IMR-90 (cell line): Measurements from ENCODE around the gene ZNF85. TPM values are rescaled to one million over a fixed set of nuclear protein-coding genes. Genes with fewer than 3 reads are reported as not detected.

ENCODE experiments used
- ATAC-seq: fragments of 200-7000 bp; cut with Tn5 transposase; 2 replicates; pipeline ENCODE4 v1.9.1; 2020; ENCODE audit warnings: low read depth, mild to moderate bottlenecking, moderate library complexity
- BruUV-seq: library from RNA; stranded (reverse); fragments of 400-500 nt; replicated peaks from 2 replicates; lab custom pipeline; 2021; lab: Mats Ljungman, UMichigan
- CTCF ChIA-PET: fragments of 300-600 bp; formaldehyde crosslinking; extraction: SDS; loops from one replicate; lab custom pipeline; 2021; ENCODE audit warnings: antibody characterized with exemption; lab: Yijun Ruan, JAX
- POLR2A ChIA-PET: fragments of 300-600 bp; sonication (Branson Sonifier 250); formaldehyde crosslinking; loops from one replicate; lab custom pipeline; 2022; ENCODE audit warnings: antibody characterized with exemption; ENCODE audit not compliant: unreplicated experiment; lab: Charles Lee
- DNase-seq: peaks from one replicate; pipeline ENCODE4 v3.0.0; 2013
- H2AFZ ChIP-seq: replicated peaks from 2 replicates; pipeline ENCODE3; 2013; ENCODE audit warnings: low read length, mild to moderate bottlenecking; ENCODE audit not compliant: poor library complexity
- H2AK5ac ChIP-seq: 2 replicates; pipeline ENCODE4 v1.6.1; 2013; ENCODE audit warnings: low read depth, low read length, inconsistent platforms
- H2AK9ac ChIP-seq: replicated peaks from 2 replicates; pipeline ENCODE3; 2013; ENCODE audit warnings: mild to moderate bottlenecking, low read depth, low read length, moderate library complexity; ENCODE audit not compliant: poor library complexity
- H2BK120ac ChIP-seq: 2 replicates; pipeline ENCODE4 v1.6.1; 2013; ENCODE audit warnings: low read depth, low read length, inconsistent platforms
- H2BK15ac ChIP-seq: 3 replicates; pipeline ENCODE4 v1.6.1; 2013; ENCODE audit warnings: low read depth, low read length, inconsistent platforms
- H2BK20ac ChIP-seq: 2 replicates; pipeline ENCODE4 v1.6.1; 2013; ENCODE audit warnings: low read depth, mild to moderate bottlenecking, inconsistent platforms, low read length, moderate library complexity
- H2BK5ac ChIP-seq: 2 replicates; pipeline ENCODE4 v1.6.1; 2013; ENCODE audit warnings: mild to moderate bottlenecking, low read depth, low read length, inconsistent platforms; ENCODE audit not compliant: poor library complexity, severe bottlenecking
- H3K14ac ChIP-seq: replicated peaks from 2 replicates; pipeline ENCODE4 v1.6.1; 2013; ENCODE audit warnings: low read depth, low read length, inconsistent platforms
- H3K18ac ChIP-seq: 2 replicates; pipeline ENCODE4 v1.6.1; 2013; ENCODE audit warnings: low read depth, low read length, control low read depth
- H3K23ac ChIP-seq: 2 replicates; pipeline ENCODE4 v1.6.1; 2013; ENCODE audit warnings: low read depth, low read length, inconsistent platforms
- H3K27ac ChIP-seq: 2 replicates; pipeline ENCODE4 v1.5.1; 2013; ENCODE audit warnings: mild to moderate bottlenecking, control low read depth, low read length; ENCODE audit not compliant: insufficient read depth
- H3K27me3 ChIP-seq: 2 replicates; pipeline ENCODE4 v1.6.1; 2013; ENCODE audit warnings: low read length; ENCODE audit not compliant: control insufficient read depth, insufficient read depth
- H3K36me3 ChIP-seq: 2 replicates; pipeline ENCODE4 v1.6.1; 2013; ENCODE audit warnings: low read length, mixed read lengths; ENCODE audit not compliant: control insufficient read depth, insufficient read depth
- H3K4ac ChIP-seq: 2 replicates; pipeline ENCODE4 v1.6.1; 2013; ENCODE audit warnings: low read depth, low read length, inconsistent platforms
- H3K4me1 ChIP-seq: 2 replicates; pipeline ENCODE4 v1.6.1; 2013; ENCODE audit warnings: low read length, mixed read lengths; ENCODE audit not compliant: control insufficient read depth, insufficient read depth
- H3K4me2 ChIP-seq: 2 replicates; pipeline ENCODE4 v1.6.1; 2013; ENCODE audit warnings: low read depth, mild to moderate bottlenecking, control low read depth, low read length, moderate library complexity
- H3K4me3 ChIP-seq: 2 replicates; pipeline ENCODE4 v1.5.1; 2013; ENCODE audit warnings: low read depth, mild to moderate bottlenecking, control low read depth, low read length, moderate library complexity; ENCODE audit not compliant: insufficient read depth
- H3K56ac ChIP-seq: 2 replicates; pipeline ENCODE4 v1.6.1; 2013; ENCODE audit warnings: low read length, inconsistent platforms; ENCODE audit not compliant: insufficient read depth; ENCODE audit errors: extremely low read depth
- H3K79me1 ChIP-seq, 2 experiments: 2 replicates each; pipeline ENCODE4 v1.6.1; 2013; ENCODE audit warnings: low read length in 2 of 2, inconsistent platforms in 1 of 2, low read depth in 1 of 2
- H3K9ac ChIP-seq: 2 replicates; pipeline ENCODE4 v1.6.1; 2013; ENCODE audit warnings: low read depth, low read length, control low read depth
- H3K9me1 ChIP-seq: 2 replicates; pipeline ENCODE4 v1.6.1; 2013; ENCODE audit warnings: low read length, inconsistent platforms; ENCODE audit not compliant: insufficient read depth
- H3K9me3 ChIP-seq: 2 replicates; pipeline ENCODE4 v1.6.1; 2013; ENCODE audit warnings: low read length; ENCODE audit not compliant: control insufficient read depth, insufficient read depth
- H4K20me1 ChIP-seq: 2 replicates; pipeline ENCODE4 v1.6.1; 2013; ENCODE audit warnings: low read length, inconsistent platforms; ENCODE audit not compliant: insufficient read depth
- H4K5ac ChIP-seq: 2 replicates; pipeline ENCODE4 v1.6.1; 2013; ENCODE audit warnings: mild to moderate bottlenecking, low read depth, low read length, control low read depth
- H4K8ac ChIP-seq, 2 experiments: 2 replicates each; pipeline ENCODE4 v1.6.1; 2013; ENCODE audit warnings: low read depth in 2 of 2, low read length in 2 of 2, control low read depth in 1 of 2, inconsistent platforms in 1 of 2
- H4K91ac ChIP-seq: 2 replicates; pipeline ENCODE4 v1.6.1; 2013; ENCODE audit warnings: low read depth, low read length, inconsistent platforms; ENCODE audit not compliant: insufficient read depth
- RCOR1 ChIP-seq: IDR thresholded peaks from 2 replicates; pipeline ENCODE4 v1.6.1; 2012; ENCODE audit warnings: mild to moderate bottlenecking, low read length, improper control_type of control experiment; ENCODE audit not compliant: insufficient replicate concordance
- WGBS, 2 experiments: methylation state at CpG; one replicate each; pipeline versions ENCODE4 v1.1.5 to v1.1.7; 2013; ENCODE audit warnings: missing lambda C conversion rate in 2 of 2; ENCODE audit not compliant: insufficient read length in 1 of 2; ENCODE audit errors: extremely low coverage in 2 of 2; 5-methylcytosine and 5-hydroxymethylcytosine counted together
- dilution Hi-C: fragments of 300-500 bp; cut with HindIII; formaldehyde crosslinking; loops from one replicate; pipeline ENCODE4 v1.14.3; 2018; ENCODE audit warnings: low sequenced_read_pairs; ENCODE audit not compliant: unreplicated experiment
- in situ Hi-C: fragments of 300-500 bp; cut with MboI; formaldehyde crosslinking; loops from 3 replicates; pipeline ENCODE4 v1.14.3; 2019; ENCODE audit warnings: low sequenced_read_pairs, inconsistent platforms, mixed read lengths
- intact Hi-C: fragments of 100-400 bp; cut with micrococcal nuclease; formaldehyde crosslinking; loops from 2 replicates; pipeline ENCODE4 v1.10.0; 2022
- polyA plus RNA-seq, 3 experiments: library from polyadenylated mRNA; depleted of rRNA; stranded (reverse); fragments of >200 nt; gene quantifications; 2 replicates each; pipeline ENCODE4 v1.2.3, GENCODE V29; 2012; ENCODE audit warnings: low replicate concordance in 1 of 3
- total RNA-seq: library from RNA; depleted of rRNA; stranded (reverse); fragments of >200 nt; gene quantifications from 2 replicates; pipeline ENCODE4 v1.2.3, GENCODE V29; 2012
- TF ChIP-seq, protein P1 (sequence below): fragments of 150-350 bp; IDR thresholded peaks from 2 replicates; pipeline ENCODE4 v1.6.1; 2017; ENCODE audit warnings: mild to moderate bottlenecking, antibody characterized with exemption, low read length, low read depth
- TF ChIP-seq, protein P2 (sequence below): conservative IDR thresholded peaks from 2 replicates; pipeline ENCODE4 v1.5.1; 2012; ENCODE audit warnings: mild to moderate bottlenecking, low read depth, low read length, improper control_type of control experiment

The ZNF85 gene
- total and polyA plus RNA-seq, 2 of the 4 experiments (the other 2 are of a cell fraction): 3.1 to 5.9 TPM

DNA sequence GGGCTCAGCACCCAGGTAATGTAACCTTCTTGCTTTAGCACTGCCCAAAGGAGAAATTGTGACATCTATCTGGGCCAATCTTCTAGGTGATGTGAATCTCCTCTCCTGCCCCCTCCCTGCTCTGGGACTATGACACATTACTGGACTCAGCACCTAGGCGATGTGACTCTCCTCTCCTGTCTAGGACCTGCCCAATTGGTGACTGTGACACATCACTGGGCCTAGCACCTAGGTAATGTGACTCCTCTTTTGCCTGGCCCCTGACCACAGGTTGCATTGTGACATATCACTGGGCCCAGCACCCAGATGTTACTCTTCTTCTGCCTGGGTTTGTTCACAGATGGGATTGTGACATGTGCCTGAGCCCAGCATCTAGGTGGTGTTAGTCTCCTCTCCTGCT lies 45.0 kb downstream of the ZNF85 start:
- ATAC-seq: no peak
- Histone ChIP-seq H2BK15ac (no peak overlapping the region), H3K23ac (no peak overlapping the region), H4K20me1 (no peaks in the 10 kb centered on the region), H3K4me2 (no peak overlapping the region), H3K9me1 (no peaks in the 10 kb centered on the region), H3K36me3 (no peaks in the 10 kb centered on the region), H3K27me3 (no peaks in the 10 kb centered on the region), H3K9ac (no peak overlapping the region), H2AFZ (no peak overlapping the region), H2BK20ac (no peak overlapping the region), H4K8ac (no peak overlapping the region), H3K27ac (no peak overlapping the region), H3K9me3 (peaks cover 36% of the 10 kb centered on the region), H3K4me1 (no peaks in the 10 kb centered on the region), H3K18ac (no peak overlapping the region), H3K14ac (no peak overlapping the region), H2BK120ac (no peak overlapping the region), H4K5ac (no peak overlapping the region), H4K91ac (no peak overlapping the region), H2BK5ac (no peak overlapping the region), H2AK9ac (no peak overlapping the region), H3K4me3 (no peak overlapping the region), H3K79me1 (no peaks in the 10 kb centered on the region), H3K56ac (no peak overlapping the region), H2AK5ac (no peak overlapping the region), H3K4ac (no peak overlapping the region)
- no peak for DNase-seq
- WGBS, 2 experiments: no CpG with 5 or more reads among the region's 1 CpG
- TF ChIP-seq, protein P1, sequence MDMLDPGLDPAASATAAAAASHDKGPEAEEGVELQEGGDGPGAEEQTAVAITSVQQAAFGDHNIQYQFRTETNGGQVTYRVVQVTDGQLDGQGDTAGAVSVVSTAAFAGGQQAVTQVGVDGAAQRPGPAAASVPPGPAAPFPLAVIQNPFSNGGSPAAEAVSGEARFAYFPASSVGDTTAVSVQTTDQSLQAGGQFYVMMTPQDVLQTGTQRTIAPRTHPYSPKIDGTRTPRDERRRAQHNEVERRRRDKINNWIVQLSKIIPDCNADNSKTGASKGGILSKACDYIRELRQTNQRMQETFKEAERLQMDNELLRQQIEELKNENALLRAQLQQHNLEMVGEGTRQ: no peak
- TF ChIP-seq, protein P2, sequence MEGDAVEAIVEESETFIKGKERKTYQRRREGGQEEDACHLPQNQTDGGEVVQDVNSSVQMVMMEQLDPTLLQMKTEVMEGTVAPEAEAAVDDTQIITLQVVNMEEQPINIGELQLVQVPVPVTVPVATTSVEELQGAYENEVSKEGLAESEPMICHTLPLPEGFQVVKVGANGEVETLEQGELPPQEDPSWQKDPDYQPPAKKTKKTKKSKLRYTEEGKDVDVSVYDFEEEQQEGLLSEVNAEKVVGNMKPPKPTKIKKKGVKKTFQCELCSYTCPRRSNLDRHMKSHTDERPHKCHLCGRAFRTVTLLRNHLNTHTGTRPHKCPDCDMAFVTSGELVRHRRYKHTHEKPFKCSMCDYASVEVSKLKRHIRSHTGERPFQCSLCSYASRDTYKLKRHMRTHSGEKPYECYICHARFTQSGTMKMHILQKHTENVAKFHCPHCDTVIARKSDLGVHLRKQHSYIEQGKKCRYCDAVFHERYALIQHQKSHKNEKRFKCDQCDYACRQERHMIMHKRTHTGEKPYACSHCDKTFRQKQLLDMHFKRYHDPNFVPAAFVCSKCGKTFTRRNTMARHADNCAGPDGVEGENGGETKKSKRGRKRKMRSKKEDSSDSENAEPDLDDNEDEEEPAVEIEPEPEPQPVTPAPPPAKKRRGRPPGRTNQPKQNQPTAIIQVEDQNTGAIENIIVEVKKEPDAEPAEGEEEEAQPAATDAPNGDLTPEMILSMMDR: no peak
- no peak for TF ChIP-seq RCOR1
- CTCF ChIA-PET: no interaction called here
- intact Hi-C loops (no loop called here), dilution Hi-C loops (no loop called here), in situ Hi-C loops (no loop called here)
- POLR2A ChIA-PET: no interaction called here
- no TSS peak for BruUV-seq
